Activated CD4-positive, alpha-beta T cell treated with anti-CD3 and anti-CD28 coated beads, Interleukin-2, amount 10 ng/mL, durations not matched to agents 7 days and 5 days (primary cell): ENCODE results near the gene OSTF1. TPM values are rescaled to one million over a fixed set of nuclear protein-coding genes. Genes with fewer than 3 reads are reported as not detected.

Experiments
- CTCF ChIA-PET: fragments of 350-600 bp; sonication (Branson Sonifier 250); formaldehyde crosslinking; loops from one replicate; lab custom pipeline; 2021; ENCODE audit warnings: antibody characterized with exemption; lab: Charles Lee
- POLR2A ChIA-PET: fragments of 350-600 bp; sonication (Branson Sonifier 250); formaldehyde crosslinking; loops from one replicate; lab custom pipeline; 2021; ENCODE audit warnings: antibody characterized with exemption; lab: Charles Lee
- DNase-seq: peaks from one replicate; pipeline ENCODE4 v3.0.0-alpha.2; 2020
- H3K27ac Mint-ChIP-seq: one replicate; pipeline ENCODE4 v1.8.0; 2021; ENCODE audit warnings: mild to moderate bottlenecking, moderate library complexity, mixed read lengths
- H3K27me3 Mint-ChIP-seq: one replicate; pipeline ENCODE4 v1.8.0; 2021; ENCODE audit warnings: mixed read lengths
- H3K36me3 Mint-ChIP-seq: one replicate; pipeline ENCODE4 v1.8.0; 2021; ENCODE audit warnings: low read depth, mixed read lengths
- H3K4me1 Mint-ChIP-seq: one replicate; pipeline ENCODE4 v1.8.0; 2021; ENCODE audit warnings: mixed read lengths
- H3K4me3 Mint-ChIP-seq: one replicate; pipeline ENCODE4 v1.8.0; 2021; ENCODE audit warnings: mild to moderate bottlenecking, moderate library complexity, mixed read lengths
- H3K9me3 Mint-ChIP-seq: one replicate; pipeline ENCODE4 v1.8.0; 2021; ENCODE audit warnings: mixed read lengths
- total RNA-seq, 2 experiments: library from RNA; stranded (reverse); gene quantifications; one replicate each; pipeline ENCODE4 v1.2.3, GENCODE V29; 2021

OSTF1 gene
- total RNA-seq, 2 experiments from 2014 or later, result 117 to 139 TPM

GRCh38 chr9:75150512-75150911 is 62.2 kb downstream of the OSTF1 start:
- Mint-ChIP-seq H3K27me3 (no peaks in the 10 kb centered on the region), H3K9me3 (peaks cover 7% of the 10 kb centered on the region), H3K36me3 (peaks cover 66% of the 10 kb centered on the region), H3K4me3 (no peak overlapping the region), H3K27ac (peak overlapping the region; percentile 92), H3K4me1 (peaks cover 80% of the 10 kb centered on the region)
- DNase-seq, result no peak
- CTCF ChIA-PET, result interaction anchor here (0.6 to 1.1 kb wide), 3 partner anchors 9 to 197 kb away, joined by 3 to 4 read pairs (median 3); partner anchors contain the start of genes NMRK1 and OSTF1
- POLR2A ChIA-PET, result no interaction called here

- ChIA-PET CTCF (interaction anchor here (0.9 to 1.5 kb wide), 9 partner anchors 11 to 66 kb away, joined by 3 to 4 read pairs (median 3); partner anchors contain the start of genes NMRK1 and OSTF1), POLR2A (interaction anchor here (0.6 to 1.5 kb wide), 2 partner anchors 64 to 1242 kb away, joined by 4 to 6 read pairs; partner anchors contain the start of genes NMRK1, OSTF1 and RFK)
- Mint-ChIP-seq H3K4me1 (peaks cover 79% of the 10 kb centered on the region), H3K27me3 (no peaks in the 10 kb centered on the region), H3K9me3 (no peaks in the 10 kb centered on the region), H3K36me3 (peaks cover 65% of the 10 kb centered on the region), H3K27ac (peak overlapping the region; percentile 92), H3K4me3 (peak overlapping the region; percentile 9)
- peak; percentile 77 for DNase-seq
Measured at GRCh38 chr9:75152416-75152815, 64.1 kb downstream of the OSTF1 start.

GRCh38 chr9:75156858-75157257 is 68.5 kb downstream of the OSTF1 start:
- H3K27me3 Mint-ChIP-seq, result no peaks in the 10 kb centered on the region
- CTCF ChIA-PET, result no interaction called here
- H3K9me3 Mint-ChIP-seq, result no peaks in the 10 kb centered on the region
- DNase-seq, result no peak
- peak overlapping the region; percentile 50 for H3K27ac Mint-ChIP-seq
- H3K4me3 Mint-ChIP-seq, result no peak overlapping the region
- H3K36me3 Mint-ChIP-seq, result peaks cover 44% of the 10 kb centered on the region
- peaks cover 43% of the 10 kb centered on the region for H3K4me1 Mint-ChIP-seq
- POLR2A ChIA-PET, result no interaction called here

- Mint-ChIP-seq H3K4me3 (no peak overlapping the region), H3K9me3 (peaks cover 17% of the 10 kb centered on the region), H3K27ac (no peak overlapping the region), H3K4me1 (peaks cover 14% of the 10 kb centered on the region), H3K27me3 (no peaks in the 10 kb centered on the region), H3K36me3 (peaks cover 47% of the 10 kb centered on the region)
- CTCF ChIA-PET, result interaction anchor here (0.9 kb wide), 1 partner anchor 12 kb away, joined by 3 read pairs; no protein-coding TSS in a partner anchor
- POLR2A ChIA-PET, result no interaction called here
- no peak for DNase-seq
Measured at GRCh38 chr9:75161116-75161857, 73.0 kb downstream of the OSTF1 start.

- ChIA-PET CTCF (no interaction called here), POLR2A (no interaction called here)
- H3K27ac Mint-ChIP-seq, result no peak overlapping the region
- peaks cover 23% of the 10 kb centered on the region for H3K4me1 Mint-ChIP-seq
- peaks cover 30% of the 10 kb centered on the region for H3K9me3 Mint-ChIP-seq
- DNase-seq, result no peak
- H3K4me3 Mint-ChIP-seq, result no peak overlapping the region
- peaks cover 57% of the 10 kb centered on the region for H3K36me3 Mint-ChIP-seq
- H3K27me3 Mint-ChIP-seq, result no peaks in the 10 kb centered on the region
Measured at GRCh38 chr9:75163764-75164163, 75.5 kb downstream of the OSTF1 start.

- H3K27me3 Mint-ChIP-seq, result no peaks in the 10 kb centered on the region
- ChIA-PET POLR2A (no interaction called here), CTCF (interaction anchor here (0.7 to 1.0 kb wide), 3 partner anchors 16 to 31 kb away, joined by 3 read pairs; no protein-coding TSS in a partner anchor)
- H3K36me3 Mint-ChIP-seq, result peaks cover 62% of the 10 kb centered on the region
- H3K9me3 Mint-ChIP-seq, result peaks cover 33% of the 10 kb centered on the region
- no peak for DNase-seq
- H3K27ac Mint-ChIP-seq, result no peak overlapping the region
- no peak overlapping the region for H3K4me3 Mint-ChIP-seq
- peaks cover 30% of the 10 kb centered on the region for H3K4me1 Mint-ChIP-seq
Measured at GRCh38 chr9:75164573-75164972, 76.3 kb downstream of the OSTF1 start.

- H3K4me1 Mint-ChIP-seq, result peaks cover 51% of the 10 kb centered on the region
- peaks cover 33% of the 10 kb centered on the region for H3K9me3 Mint-ChIP-seq
- peaks cover 79% of the 10 kb centered on the region for H3K36me3 Mint-ChIP-seq
- H3K4me3 Mint-ChIP-seq, result no peak overlapping the region
- no peaks in the 10 kb centered on the region for H3K27me3 Mint-ChIP-seq
- CTCF ChIA-PET, result no interaction called here
- POLR2A ChIA-PET, result no interaction called here
- DNase-seq, result no peak
- H3K27ac Mint-ChIP-seq, result no peak overlapping the region
Measured at GRCh38 chr9:75167281-75167680, 79.0 kb downstream of the OSTF1 start.

GRCh38 chr9:75168270-75169178 is 80.2 kb downstream of the OSTF1 start:
- Mint-ChIP-seq H3K36me3 (peaks cover 79% of the 10 kb centered on the region), H3K27ac (peak overlapping the region; percentile 31), H3K4me1 (peaks cover 51% of the 10 kb centered on the region), H3K4me3 (no peak overlapping the region), H3K9me3 (peaks cover 35% of the 10 kb centered on the region), H3K27me3 (no peaks in the 10 kb centered on the region)
- ChIA-PET POLR2A (no interaction called here), CTCF (interaction anchor here (1.0 kb wide), 2 partner anchors 16 to 23 kb away, joined by 3 read pairs; no protein-coding TSS in a partner anchor)
- no peak for DNase-seq

GRCh38 chr9:75169623-75170022 is 81.3 kb downstream of the OSTF1 start:
- POLR2A ChIA-PET, result no interaction called here
- H3K27ac Mint-ChIP-seq, result peak overlapping the region; percentile 36
- H3K27me3 Mint-ChIP-seq, result no peaks in the 10 kb centered on the region
- CTCF ChIA-PET, result interaction anchor here (0.7 to 1.4 kb wide), 3 partner anchors 17 to 503 kb away, joined by 3 to 4 read pairs (median 3); no protein-coding TSS in a partner anchor
- H3K4me3 Mint-ChIP-seq, result no peak overlapping the region
- peaks cover 27% of the 10 kb centered on the region for H3K9me3 Mint-ChIP-seq
- H3K36me3 Mint-ChIP-seq, result peaks cover 72% of the 10 kb centered on the region
- DNase-seq, result no peak
- peaks cover 51% of the 10 kb centered on the region for H3K4me1 Mint-ChIP-seq

GRCh38 chr9:75170898-75171360 is 82.6 kb downstream of the OSTF1 start:
- DNase-seq, result no peak
- peaks cover 51% of the 10 kb centered on the region for H3K4me1 Mint-ChIP-seq
- CTCF ChIA-PET, result interaction anchor here (1.4 to 3.1 kb wide), 4 partner anchors 11 to 19 kb away, joined by 4 to 14 read pairs (median 6); no protein-coding TSS in a partner anchor
- no peaks in the 10 kb centered on the region for H3K27me3 Mint-ChIP-seq
- peaks cover 62% of the 10 kb centered on the region for H3K36me3 Mint-ChIP-seq
- H3K4me3 Mint-ChIP-seq, result no peak overlapping the region
- POLR2A ChIA-PET, result no interaction called here
- peaks cover 19% of the 10 kb centered on the region for H3K9me3 Mint-ChIP-seq
- peak overlapping the region; percentile 52 for H3K27ac Mint-ChIP-seq

GRCh38 chr9:75175395-75175794 is 87.1 kb downstream of the OSTF1 start:
- peaks cover 17% of the 10 kb centered on the region for H3K4me1 Mint-ChIP-seq
- H3K27ac Mint-ChIP-seq, result no peak overlapping the region
- DNase-seq, result no peak
- no peaks in the 10 kb centered on the region for H3K27me3 Mint-ChIP-seq
- ChIA-PET CTCF (interaction anchor here (1.9 kb wide), 1 partner anchor 10 kb away, joined by 6 read pairs; no protein-coding TSS in a partner anchor), POLR2A (no interaction called here)
- H3K9me3 Mint-ChIP-seq, result peaks cover 2% of the 10 kb centered on the region
- peaks cover 27% of the 10 kb centered on the region for H3K36me3 Mint-ChIP-seq
- H3K4me3 Mint-ChIP-seq, result no peak overlapping the region

- Mint-ChIP-seq H3K9me3 (peaks cover 2% of the 10 kb centered on the region), H3K4me1 (peaks cover 11% of the 10 kb centered on the region), H3K36me3 (peaks cover 21% of the 10 kb centered on the region), H3K27ac (no peak overlapping the region), H3K4me3 (no peak overlapping the region), H3K27me3 (no peaks in the 10 kb centered on the region)
- DNase-seq, result no peak
- POLR2A ChIA-PET, result no interaction called here
- CTCF ChIA-PET, result interaction anchor here (0.7 to 1.9 kb wide), 2 partner anchors 10 to 130 kb away, joined by 4 to 6 read pairs; no protein-coding TSS in a partner anchor
Measured at GRCh38 chr9:75176037-75176436, 87.7 kb downstream of the OSTF1 start.
